ENCODE results near the gene STK39. TPM values are rescaled to one million over a fixed set of nuclear protein-coding genes. Genes with fewer than 3 reads are reported as not detected.
"Not testable (repeated sequence)": the region's sequence is repeated elsewhere in the genome, so short reads cannot be mapped to it uniquely, and the experiment has no call there.

STK39 gene
- total RNA-seq, 1 experiment from 2014 or later = 16.9 TPM

- DNase-seq (ENCODE audit: low read depth) = no peak
Observed at GRCh38 chr2:168140892-168141291, 106.5 kb downstream of the STK39 start.

GRCh38 chr2:168139852-168140251, 107.5 kb downstream of the STK39 start:
- DNase-seq (ENCODE audit: low read depth) = no peak

GRCh38 chr2:168138901-168139300, 108.5 kb downstream of the STK39 start:
- DNase-seq (ENCODE audit: low read depth) = no peak

- DNase-seq (ENCODE audit: low read depth) = no peak
Observed at GRCh38 chr2:168138374-168138773, 109.0 kb downstream of the STK39 start.

GRCh38 chr2:168137510-168138180, 109.8 kb downstream of the STK39 start:
- no peak for DNase-seq (ENCODE audit: low read depth)

- peak; percentile 40 for DNase-seq (ENCODE audit: low read depth)
Observed at GRCh38 chr2:168136392-168136977, 110.9 kb downstream of the STK39 start.

GRCh38 chr2:168135630-168136029, 111.8 kb downstream of the STK39 start:
- DNase-seq (ENCODE audit: low read depth) = no peak

- DNase-seq (ENCODE audit: low read depth) = no peak
Observed at GRCh38 chr2:168135121-168135520, 112.3 kb downstream of the STK39 start.

GRCh38 chr2:168134485-168134884, 112.9 kb downstream of the STK39 start:
- no peak for DNase-seq (ENCODE audit: low read depth)

GRCh38 chr2:168132389-168132788, 115.0 kb downstream of the STK39 start:
- no peak for DNase-seq (ENCODE audit: low read depth)

GRCh38 chr2:168130346-168130745, 117.0 kb downstream of the STK39 start:
- no peak for DNase-seq (ENCODE audit: low read depth)

GRCh38 chr2:168127371-168127770, 120.0 kb downstream of the STK39 start:
- DNase-seq (ENCODE audit: low read depth) = no peak

GRCh38 chr2:168122210-168122609, 125.2 kb downstream of the STK39 start:
- not testable (repeated sequence) for DNase-seq (ENCODE audit: low read depth)

GRCh38 chr2:168120730-168121129, 126.7 kb downstream of the STK39 start:
- no peak for DNase-seq (ENCODE audit: low read depth)

GRCh38 chr2:168120310-168120709, 127.1 kb downstream of the STK39 start:
- no peak for DNase-seq (ENCODE audit: low read depth)

- peak; percentile 45 for DNase-seq (ENCODE audit: low read depth)
Observed at GRCh38 chr2:168119515-168120141, 127.8 kb downstream of the STK39 start.

GRCh38 chr2:168118733-168119514, 128.5 kb downstream of the STK39 start:
- DNase-seq (ENCODE audit: low read depth) = peak; percentile 68

GRCh38 chr2:168116448-168116847, 130.9 kb downstream of the STK39 start:
- DNase-seq (ENCODE audit: low read depth) = no peak

GRCh38 chr2:168114619-168115018, 132.8 kb downstream of the STK39 start:
- DNase-seq (ENCODE audit: low read depth) = no peak

- DNase-seq (ENCODE audit: low read depth) = no peak
Observed at GRCh38 chr2:168114040-168114439, 133.4 kb downstream of the STK39 start.

- no peak for DNase-seq (ENCODE audit: low read depth)
Observed at GRCh38 chr2:168107322-168107721, 140.1 kb downstream of the STK39 start.

GRCh38 chr2:168105127-168105683, 142.2 kb downstream of the STK39 start:
- no peak for DNase-seq (ENCODE audit: low read depth)
